Measurements from ENCODE around the gene PGBD2.

Gene PGBD2

DNA sequence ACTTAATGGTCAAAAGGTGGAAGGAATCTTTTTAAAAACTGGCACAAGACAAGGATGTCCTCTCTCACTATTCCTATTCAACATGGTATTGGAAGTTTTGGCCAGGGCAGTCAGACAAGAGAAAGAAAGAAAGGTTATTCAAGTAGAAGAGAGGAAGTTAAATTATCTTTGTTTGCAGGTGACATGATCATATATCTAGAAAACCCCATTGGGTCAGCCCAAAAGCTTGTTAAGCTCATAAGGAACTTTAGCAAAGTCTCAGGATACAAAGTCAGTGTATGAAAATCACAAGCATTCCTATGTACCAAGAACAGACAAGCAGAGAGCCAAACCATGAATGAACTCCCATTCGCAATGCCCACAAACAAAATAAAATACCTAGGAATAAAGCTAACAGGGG lies 5.4 kb upstream of the PGBD2 start:
- TF ChIP-seq POLR2AphosphoS5 (IDR thresholded peaks at IDR 0.05; ENCODE audit: low read depth): no peak
- no peak for DNase-seq (ENCODE audit: low read depth in 1 of 2, low spot score in 1 of 2)
- H3K4me3 ChIP-seq (replicated peaks; ENCODE audit: insufficient read depth, low read length): no peak overlapping the region

GRCh38 chr1:248901578-248901977 lies 4.5 kb upstream of the PGBD2 start:
- no peak overlapping the region for H3K4me3 ChIP-seq (replicated peaks; ENCODE audit: insufficient read depth, low read length)
- H3K27ac ChIP-seq (replicated peaks): no peak overlapping the region
- DNase-seq (ENCODE audit: low read depth in 1 of 2, low spot score in 1 of 2): no peak
- H3K27me3 ChIP-seq (ENCODE audit: insufficient read depth, poor library complexity, severe bottlenecking): no peaks in the 10 kb centered on the region
- TF ChIP-seq GABPA (IDR thresholded peaks at IDR 0.05; ENCODE audit: low read depth) (no peak), POLR2AphosphoS5 (IDR thresholded peaks at IDR 0.05; ENCODE audit: low read depth) (no peak), REST (IDR thresholded peaks at IDR 0.05; ENCODE audit: insufficient replicate concordance, low read depth) (no peak), SPI1 (IDR thresholded peaks at IDR 0.05; ENCODE audit: borderline replicate concordance, low read depth) (no peak)
- TF ChIP-seq, protein P1, sequence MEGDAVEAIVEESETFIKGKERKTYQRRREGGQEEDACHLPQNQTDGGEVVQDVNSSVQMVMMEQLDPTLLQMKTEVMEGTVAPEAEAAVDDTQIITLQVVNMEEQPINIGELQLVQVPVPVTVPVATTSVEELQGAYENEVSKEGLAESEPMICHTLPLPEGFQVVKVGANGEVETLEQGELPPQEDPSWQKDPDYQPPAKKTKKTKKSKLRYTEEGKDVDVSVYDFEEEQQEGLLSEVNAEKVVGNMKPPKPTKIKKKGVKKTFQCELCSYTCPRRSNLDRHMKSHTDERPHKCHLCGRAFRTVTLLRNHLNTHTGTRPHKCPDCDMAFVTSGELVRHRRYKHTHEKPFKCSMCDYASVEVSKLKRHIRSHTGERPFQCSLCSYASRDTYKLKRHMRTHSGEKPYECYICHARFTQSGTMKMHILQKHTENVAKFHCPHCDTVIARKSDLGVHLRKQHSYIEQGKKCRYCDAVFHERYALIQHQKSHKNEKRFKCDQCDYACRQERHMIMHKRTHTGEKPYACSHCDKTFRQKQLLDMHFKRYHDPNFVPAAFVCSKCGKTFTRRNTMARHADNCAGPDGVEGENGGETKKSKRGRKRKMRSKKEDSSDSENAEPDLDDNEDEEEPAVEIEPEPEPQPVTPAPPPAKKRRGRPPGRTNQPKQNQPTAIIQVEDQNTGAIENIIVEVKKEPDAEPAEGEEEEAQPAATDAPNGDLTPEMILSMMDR (IDR thresholded peaks at IDR 0.05; ENCODE audit: insufficient read depth, low read length): no peak

More for the DNA sequence above, 5.4 kb upstream of the PGBD2 start:
- H3K27me3 ChIP-seq (ENCODE audit: insufficient read depth, poor library complexity, severe bottlenecking): no peaks in the 10 kb centered on the region
- no peak overlapping the region for H3K27ac ChIP-seq (replicated peaks)

DNA sequence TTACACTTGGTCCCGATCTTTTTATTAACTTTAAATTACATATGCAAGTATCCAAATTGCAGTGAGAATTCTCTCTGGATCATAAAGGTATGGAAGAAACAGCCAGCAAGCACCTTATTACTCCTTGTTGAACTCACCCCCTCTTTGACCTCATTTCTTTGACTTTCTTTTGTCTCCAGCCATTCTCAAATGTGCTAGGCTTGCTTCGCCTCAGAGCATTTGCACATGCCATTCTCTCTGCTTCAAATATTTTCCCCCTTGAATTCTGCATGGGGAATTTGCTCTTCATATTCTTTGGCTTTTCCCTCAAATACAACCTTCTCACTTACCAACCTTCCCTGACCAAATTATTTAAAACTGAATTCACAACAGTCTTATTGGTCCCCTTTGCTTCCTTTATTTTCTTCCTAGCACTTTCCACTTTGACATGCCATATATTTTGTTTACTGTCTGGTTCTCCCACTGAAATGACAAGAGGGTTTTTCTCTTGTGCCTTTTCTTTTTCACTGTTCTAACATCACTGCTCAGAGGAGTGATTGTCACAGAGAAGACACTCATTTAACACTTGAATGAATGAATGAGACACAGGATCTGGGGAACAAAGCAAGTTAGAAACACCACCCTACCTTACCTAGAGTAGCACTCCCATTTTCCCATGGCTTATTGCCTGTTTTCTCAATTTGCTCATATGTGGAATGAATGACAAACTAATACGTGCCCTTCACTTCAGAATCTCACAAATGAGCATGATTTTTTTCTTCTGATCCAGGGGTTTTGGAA lies 1.4 kb upstream of the PGBD2 start:
- Histone ChIP-seq H3K4me3 (replicated peaks; ENCODE audit: insufficient read depth, low read length) (no peak overlapping the region), H3K27me3 (ENCODE audit: insufficient read depth, poor library complexity, severe bottlenecking) (no peaks in the 10 kb centered on the region), H3K27ac (replicated peaks) (no peak overlapping the region)
- no peak for DNase-seq (ENCODE audit: low read depth in 1 of 2, low spot score in 1 of 2)
- no peak for TF ChIP-seq REST (IDR thresholded peaks at IDR 0.05; ENCODE audit: insufficient replicate concordance, low read depth)
- TF ChIP-seq, protein P1 (IDR thresholded peaks at IDR 0.05; ENCODE audit: insufficient read depth, low read length): no peak
- TF ChIP-seq POLR2AphosphoS5 (IDR thresholded peaks at IDR 0.05; ENCODE audit: low read depth): no peak
- no peak for TF ChIP-seq SPI1 (IDR thresholded peaks at IDR 0.05; ENCODE audit: borderline replicate concordance, low read depth)
- TF ChIP-seq GABPA (IDR thresholded peaks at IDR 0.05; ENCODE audit: low read depth): no peak

- peak overlapping the region; percentile 70 for H3K4me3 ChIP-seq (replicated peaks; ENCODE audit: insufficient read depth, low read length)
- no peaks in the 10 kb centered on the region for H3K27me3 ChIP-seq (ENCODE audit: insufficient read depth, poor library complexity, severe bottlenecking)
- DNase-seq (ENCODE audit: low read depth in 1 of 2, low spot score in 1 of 2): no peak
- H3K27ac ChIP-seq (replicated peaks): peak overlapping the region; percentile 86
- TF ChIP-seq, protein P1 (IDR thresholded peaks at IDR 0.05; ENCODE audit: insufficient read depth, low read length): no peak
- TF ChIP-seq REST (IDR thresholded peaks at IDR 0.05; ENCODE audit: insufficient replicate concordance, low read depth): no peak
- TF ChIP-seq GABPA (IDR thresholded peaks at IDR 0.05; ENCODE audit: low read depth): no peak
- no peak for TF ChIP-seq POLR2AphosphoS5 (IDR thresholded peaks at IDR 0.05; ENCODE audit: low read depth)
- no peak for TF ChIP-seq SPI1 (IDR thresholded peaks at IDR 0.05; ENCODE audit: borderline replicate concordance, low read depth)
These were observed 400 bp upstream of the PGBD2 start for GRCh38 chr1:248905662-248906008.

Measured in HL-60 (cell line).